ENCODE data around the gene CATSPER3.

- no peak for TF ChIP-seq ZNF280D (CRISPR knock-in tag; IDR thresholded peaks at IDR 0.05)
- no peak for TF ChIP-seq ZNF3 (CRISPR knock-in tag; IDR thresholded peaks at IDR 0.05)
- TF ChIP-seq JUND (CRISPR knock-in tag; IDR thresholded peaks at IDR 0.05) = no peak
- TF ChIP-seq FOSL2 (CRISPR knock-in tag; IDR thresholded peaks at IDR 0.05) = no peak
- TF ChIP-seq, protein P1, sequence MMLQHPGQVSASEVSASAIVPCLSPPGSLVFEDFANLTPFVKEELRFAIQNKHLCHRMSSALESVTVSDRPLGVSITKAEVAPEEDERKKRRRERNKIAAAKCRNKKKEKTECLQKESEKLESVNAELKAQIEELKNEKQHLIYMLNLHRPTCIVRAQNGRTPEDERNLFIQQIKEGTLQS (CRISPR knock-in tag; IDR thresholded peaks at IDR 0.05) = no peak
- no peak for TF ChIP-seq ZNF12 (CRISPR knock-in tag; IDR thresholded peaks at IDR 0.05)
- no peak for TF ChIP-seq ZNF768 (CRISPR knock-in tag; IDR thresholded peaks at IDR 0.05)
- no peak for TF ChIP-seq SMC3 (IDR thresholded peaks at IDR 0.05; ENCODE audit: low read length)
- TF ChIP-seq, protein P2, sequence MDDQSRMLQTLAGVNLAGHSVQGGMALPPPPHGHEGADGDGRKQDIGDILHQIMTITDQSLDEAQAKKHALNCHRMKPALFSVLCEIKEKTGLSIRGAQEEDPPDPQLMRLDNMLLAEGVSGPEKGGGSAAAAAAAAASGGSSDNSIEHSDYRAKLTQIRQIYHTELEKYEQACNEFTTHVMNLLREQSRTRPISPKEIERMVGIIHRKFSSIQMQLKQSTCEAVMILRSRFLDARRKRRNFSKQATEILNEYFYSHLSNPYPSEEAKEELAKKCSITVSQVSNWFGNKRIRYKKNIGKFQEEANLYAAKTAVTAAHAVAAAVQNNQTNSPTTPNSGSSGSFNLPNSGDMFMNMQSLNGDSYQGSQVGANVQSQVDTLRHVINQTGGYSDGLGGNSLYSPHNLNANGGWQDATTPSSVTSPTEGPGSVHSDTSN (CRISPR knock-in tag; IDR thresholded peaks at IDR 0.05; ENCODE audit: borderline replicate concordance) = no peak
These were observed 81.2 kb downstream of the CATSPER3 start for GRCh38 chr5:135048930-135049329.
